ENCODE measurements around the gene RND1. TPM values are rescaled to one million over a fixed set of nuclear protein-coding genes. Genes with fewer than 3 reads are reported as not detected.

The RND1 gene
- polyA plus RNA-seq, 1 donor (not counting 4 experiments of a cell fraction or from before 2014, with no cell fraction given) = 0.16 TPM

DNA sequence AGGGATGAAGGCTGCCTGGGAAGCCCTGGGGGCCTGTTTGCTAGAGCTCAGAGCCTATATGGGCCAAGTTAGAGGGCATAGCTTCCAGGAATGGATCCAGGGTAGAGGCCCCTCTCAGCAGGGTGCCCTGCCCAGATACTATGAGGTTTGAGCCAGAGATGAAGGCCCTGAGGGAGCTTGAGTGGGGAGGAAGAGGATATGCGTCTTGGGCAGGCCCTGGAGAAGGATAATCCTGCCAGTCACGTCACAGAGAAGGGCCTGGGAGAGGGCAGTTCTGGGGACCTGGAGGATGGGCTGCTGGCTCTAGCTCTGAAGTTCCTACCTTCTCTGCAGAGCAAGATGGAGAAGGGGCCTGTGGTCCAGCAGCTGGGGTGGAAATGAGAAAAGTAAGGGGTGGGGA, 53.3 kb downstream of the RND1 start:
- H3K9me1 ChIP-seq (ENCODE audit: control insufficient read depth, extremely low read depth, insufficient read depth, low read length) = no peaks in the 10 kb centered on the region
- no peaks in the 10 kb centered on the region for H4K20me1 ChIP-seq (ENCODE audit: control insufficient read depth, extremely low read depth, insufficient read depth, low read length)
- FAIRE-seq = no peak
- H3K9ac ChIP-seq (ENCODE audit: control insufficient read depth, extremely low read depth, insufficient read depth, low read length) = no peak overlapping the region
- no peaks in the 10 kb centered on the region for H3K79me2 ChIP-seq (ENCODE audit: control insufficient read depth, insufficient read depth, low read length)
- no peak overlapping the region for H3K4me3 ChIP-seq (ENCODE audit: control insufficient read depth in 2 of 3, extremely low read depth in 1 of 3, insufficient read depth in 2 of 3, low read depth in 1 of 3, low read length in 3 of 3)
- no peaks in the 10 kb centered on the region for H3K36me3 ChIP-seq (ENCODE audit: control insufficient read depth in 2 of 2, extremely low read depth in 1 of 2, insufficient read depth in 2 of 2, low read length in 2 of 2)
- no peaks in the 10 kb centered on the region for H3K27me3 ChIP-seq (ENCODE audit: control insufficient read depth, extremely low read depth, insufficient read depth, low read length)
- no peak overlapping the region for H2AFZ ChIP-seq (ENCODE audit: control insufficient read depth, low read length)
- H3K4me2 ChIP-seq (ENCODE audit: control insufficient read depth, extremely low read depth, insufficient read depth, low read depth, low read length) = no peak overlapping the region
- no peak overlapping the region for H3K27ac ChIP-seq (ENCODE audit: control insufficient read depth, insufficient read depth, low read length)
- DNase-seq (ENCODE audit: low read depth, low spot score) = no peak
- no peak for TF ChIP-seq EZH2 (IDR thresholded peaks at IDR 0.05; ENCODE audit: low read length)
- TF ChIP-seq, protein P1, sequence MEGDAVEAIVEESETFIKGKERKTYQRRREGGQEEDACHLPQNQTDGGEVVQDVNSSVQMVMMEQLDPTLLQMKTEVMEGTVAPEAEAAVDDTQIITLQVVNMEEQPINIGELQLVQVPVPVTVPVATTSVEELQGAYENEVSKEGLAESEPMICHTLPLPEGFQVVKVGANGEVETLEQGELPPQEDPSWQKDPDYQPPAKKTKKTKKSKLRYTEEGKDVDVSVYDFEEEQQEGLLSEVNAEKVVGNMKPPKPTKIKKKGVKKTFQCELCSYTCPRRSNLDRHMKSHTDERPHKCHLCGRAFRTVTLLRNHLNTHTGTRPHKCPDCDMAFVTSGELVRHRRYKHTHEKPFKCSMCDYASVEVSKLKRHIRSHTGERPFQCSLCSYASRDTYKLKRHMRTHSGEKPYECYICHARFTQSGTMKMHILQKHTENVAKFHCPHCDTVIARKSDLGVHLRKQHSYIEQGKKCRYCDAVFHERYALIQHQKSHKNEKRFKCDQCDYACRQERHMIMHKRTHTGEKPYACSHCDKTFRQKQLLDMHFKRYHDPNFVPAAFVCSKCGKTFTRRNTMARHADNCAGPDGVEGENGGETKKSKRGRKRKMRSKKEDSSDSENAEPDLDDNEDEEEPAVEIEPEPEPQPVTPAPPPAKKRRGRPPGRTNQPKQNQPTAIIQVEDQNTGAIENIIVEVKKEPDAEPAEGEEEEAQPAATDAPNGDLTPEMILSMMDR (optimal IDR thresholded peaks at IDR 0.05 in 1 of 3, IDR thresholded peaks at IDR 0.05 in 1 of 3, conservative IDR thresholded peaks at IDR 0.05 in 1 of 3; ENCODE audit: extremely low read depth in 1 of 3, insufficient read depth in 2 of 3, low read length in 3 of 3) = no peak
- peaks cover 14% of the 10 kb centered on the region for H3K4me1 ChIP-seq (ENCODE audit: control insufficient read depth, extremely low read depth, insufficient read depth, low read length)
- H3K9me3 ChIP-seq (ENCODE audit: control insufficient read depth, low read depth, low read length) = no peaks in the 10 kb centered on the region
- dilution Hi-C loops (cut with MboI; ENCODE audit: extremely low pct_ligation_motif_present, low sequenced_read_pairs) = no loop called here

GRCh38 chr12:48811437-48812090, 54.1 kb downstream of the RND1 start:
- H3K27ac ChIP-seq (ENCODE audit: control insufficient read depth, insufficient read depth, low read length) = no peak overlapping the region
- no peak overlapping the region for H3K4me3 ChIP-seq (ENCODE audit: control insufficient read depth in 2 of 3, extremely low read depth in 1 of 3, insufficient read depth in 2 of 3, low read depth in 1 of 3, low read length in 3 of 3)
- dilution Hi-C loops (cut with MboI; ENCODE audit: extremely low pct_ligation_motif_present, low sequenced_read_pairs) = no loop called here
- DNase-seq (ENCODE audit: low read depth, low spot score) (no peak), FAIRE-seq (no peak)
- H3K9ac ChIP-seq (ENCODE audit: control insufficient read depth, extremely low read depth, insufficient read depth, low read length) = no peak overlapping the region
- no peaks in the 10 kb centered on the region for H4K20me1 ChIP-seq (ENCODE audit: control insufficient read depth, extremely low read depth, insufficient read depth, low read length)
- TF ChIP-seq, protein P1 (optimal IDR thresholded peaks at IDR 0.05 in 1 of 3, IDR thresholded peaks at IDR 0.05 in 1 of 3, conservative IDR thresholded peaks at IDR 0.05 in 1 of 3; ENCODE audit: extremely low read depth in 1 of 3, insufficient read depth in 2 of 3, low read length in 3 of 3) = no peak
- TF ChIP-seq EZH2 (IDR thresholded peaks at IDR 0.05; ENCODE audit: low read length) = no peak
- H2AFZ ChIP-seq (ENCODE audit: control insufficient read depth, low read length) = no peak overlapping the region
- H3K36me3 ChIP-seq (ENCODE audit: control insufficient read depth in 2 of 2, extremely low read depth in 1 of 2, insufficient read depth in 2 of 2, low read length in 2 of 2) = no peaks in the 10 kb centered on the region
- H3K9me3 ChIP-seq (ENCODE audit: control insufficient read depth, low read depth, low read length) = no peaks in the 10 kb centered on the region
- no peaks in the 10 kb centered on the region for H3K9me1 ChIP-seq (ENCODE audit: control insufficient read depth, extremely low read depth, insufficient read depth, low read length)
- no peak overlapping the region for H3K4me2 ChIP-seq (ENCODE audit: control insufficient read depth, extremely low read depth, insufficient read depth, low read depth, low read length)
- H3K27me3 ChIP-seq (ENCODE audit: control insufficient read depth, extremely low read depth, insufficient read depth, low read length) = no peaks in the 10 kb centered on the region
- H3K79me2 ChIP-seq (ENCODE audit: control insufficient read depth, insufficient read depth, low read length) = no peaks in the 10 kb centered on the region
- peaks cover 14% of the 10 kb centered on the region for H3K4me1 ChIP-seq (ENCODE audit: control insufficient read depth, extremely low read depth, insufficient read depth, low read length)

Measured in keratinocyte (primary cell).